GM08714 (cell line): ENCODE data around the gene TUBB1.
"Not testable (repeated sequence)": the region's sequence is repeated elsewhere in the genome, so short reads cannot be mapped to it uniquely, and the experiment has no call there.

Experiments
- H3K4me3 ChIP-seq: fragments of 200-500 bp; sonication (Bioruptor generic); 2 replicates; pipeline ENCODE4 v1.5.1; 2014; ENCODE audit warnings: mild to moderate bottlenecking, low read length, inconsistent platforms
- ZNF274 ChIP-seq: IDR thresholded peaks from 2 replicates; pipeline ENCODE4 v1.6.1; 2012; ENCODE audit warnings: mild to moderate bottlenecking, low read depth, low read length

TUBB1 gene

DNA sequence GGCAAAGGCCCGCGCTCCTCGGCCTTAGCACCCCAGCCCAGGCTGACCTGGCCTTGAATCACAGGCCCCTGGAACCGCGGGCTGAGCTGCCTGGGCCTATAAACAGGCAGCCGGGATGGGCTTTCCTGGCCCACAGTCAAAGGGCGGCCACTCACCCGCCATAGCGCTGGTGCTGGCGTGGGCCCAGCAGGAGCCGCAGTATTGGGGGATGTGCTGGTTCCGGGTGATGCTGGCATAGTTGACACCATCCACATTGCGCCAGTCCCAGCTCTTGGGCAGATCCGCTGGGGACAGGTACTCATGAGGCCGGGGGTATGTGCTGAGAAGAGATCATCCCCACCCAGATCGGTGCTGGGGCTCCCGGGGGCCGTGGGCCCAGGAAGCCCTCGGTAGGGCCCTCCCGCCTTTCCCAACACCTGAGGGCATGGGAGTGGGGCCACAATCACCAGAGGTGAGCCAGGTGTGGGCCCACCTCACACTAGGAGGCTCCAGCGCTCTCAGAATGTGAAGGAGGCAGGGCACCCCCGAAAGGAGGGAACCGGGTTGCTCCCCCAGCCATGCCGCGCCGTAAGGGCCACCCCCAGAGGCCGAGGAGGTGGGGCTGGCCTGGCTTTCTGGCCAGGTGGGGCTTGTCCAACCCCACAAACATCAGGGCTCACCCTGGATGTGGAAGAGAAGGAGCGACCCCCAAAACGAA is 12.9 kb upstream of the TUBB1 start:
- H3K4me3 ChIP-seq: peak overlapping the region; percentile 70; the same call in 1 of the 2 replicates
- no peak for TF ChIP-seq ZNF274

DNA sequence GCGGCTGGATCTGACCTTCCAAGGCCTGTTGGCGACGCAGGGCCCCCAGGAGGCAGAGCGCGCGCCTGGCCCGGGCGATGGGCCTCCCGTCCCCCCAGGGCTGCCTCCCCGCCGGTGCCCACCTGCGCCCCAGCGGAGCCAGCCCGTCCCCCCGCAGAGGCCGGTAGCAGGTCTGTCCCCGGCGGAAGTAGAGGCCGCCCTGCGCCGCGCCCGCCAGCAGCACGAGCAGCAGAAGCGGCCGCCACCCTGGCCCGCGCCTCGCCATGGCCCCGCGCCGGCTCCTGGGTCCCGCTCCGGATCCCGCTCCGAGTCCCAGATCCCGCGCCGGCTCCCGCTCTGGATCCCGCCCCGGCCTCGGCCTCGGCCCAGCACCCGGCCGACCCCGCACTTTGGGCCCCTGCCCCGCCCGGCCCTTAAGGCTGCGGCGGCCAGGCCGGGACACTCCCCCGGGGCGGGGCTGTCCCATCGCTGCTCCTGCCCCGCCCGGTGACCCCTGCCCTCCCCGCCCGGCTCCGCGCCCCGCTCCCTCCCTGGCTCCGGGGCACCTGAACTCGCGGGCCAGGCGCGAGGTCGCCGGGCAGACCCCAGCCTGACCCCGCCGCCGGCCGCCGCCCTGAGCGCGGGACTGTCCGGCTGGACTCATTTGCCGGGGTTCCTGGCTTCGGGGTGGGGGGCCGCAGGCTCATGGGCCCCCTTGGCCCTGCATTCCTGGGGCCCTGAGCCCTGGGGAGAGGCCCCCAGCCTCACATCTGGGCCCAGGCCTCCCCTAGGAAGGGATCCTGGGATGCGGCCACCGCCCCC is 12.2 kb upstream of the TUBB1 start, which contains the start of gene CTSZ:
CTSZ (minus strand) TSS at position 391 of the 801 bp plus-strand sequence; CDS start at position 265, 126 bp downstream.
- no peak for TF ChIP-seq ZNF274
- H3K4me3 ChIP-seq: peak within 1 kb of the TSS; percentile 70; the same call in 1 of the 2 replicates

DNA sequence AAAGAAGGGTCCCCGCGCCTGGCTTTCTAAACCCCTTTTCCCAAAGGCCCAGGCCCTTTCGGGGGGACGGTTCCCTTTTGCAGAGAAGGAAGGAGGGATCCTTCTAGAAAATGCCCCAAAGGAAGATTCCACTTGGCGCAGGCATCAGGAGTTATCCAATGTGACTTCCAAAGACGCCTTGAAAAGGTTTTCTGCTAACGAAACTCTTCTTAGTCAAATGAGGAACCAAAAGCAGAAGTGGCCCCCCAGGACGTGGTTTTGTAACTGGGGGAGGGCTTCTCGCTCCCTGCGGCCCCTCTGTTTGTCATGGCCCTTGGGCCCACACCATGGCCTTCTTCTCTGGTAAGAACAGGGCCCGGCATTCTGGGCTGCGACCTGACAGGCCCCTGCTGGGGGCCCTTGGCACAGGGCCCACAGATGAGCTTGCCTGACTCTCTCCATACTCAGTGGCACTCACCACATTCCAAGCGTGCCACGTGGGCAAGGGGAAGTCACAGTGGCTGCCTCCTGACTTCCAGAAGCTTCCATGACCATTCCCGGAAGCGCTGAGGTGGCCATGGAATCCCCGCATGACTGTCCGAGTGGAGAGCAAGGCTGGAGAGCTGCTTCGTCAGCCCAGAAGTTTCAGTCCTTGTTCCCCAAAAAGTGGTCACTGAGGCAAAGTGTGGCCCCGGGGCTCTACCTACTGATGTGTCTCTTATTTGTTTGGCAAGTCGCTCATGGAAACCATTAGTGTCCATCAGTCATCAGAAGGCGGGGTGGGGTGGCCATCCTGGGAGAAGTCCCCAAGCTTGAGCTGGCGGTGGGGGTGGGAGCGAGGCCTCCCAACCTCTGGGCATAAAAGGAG is 11.3 kb upstream of the TUBB1 start:
- no peak for TF ChIP-seq ZNF274

DNA sequence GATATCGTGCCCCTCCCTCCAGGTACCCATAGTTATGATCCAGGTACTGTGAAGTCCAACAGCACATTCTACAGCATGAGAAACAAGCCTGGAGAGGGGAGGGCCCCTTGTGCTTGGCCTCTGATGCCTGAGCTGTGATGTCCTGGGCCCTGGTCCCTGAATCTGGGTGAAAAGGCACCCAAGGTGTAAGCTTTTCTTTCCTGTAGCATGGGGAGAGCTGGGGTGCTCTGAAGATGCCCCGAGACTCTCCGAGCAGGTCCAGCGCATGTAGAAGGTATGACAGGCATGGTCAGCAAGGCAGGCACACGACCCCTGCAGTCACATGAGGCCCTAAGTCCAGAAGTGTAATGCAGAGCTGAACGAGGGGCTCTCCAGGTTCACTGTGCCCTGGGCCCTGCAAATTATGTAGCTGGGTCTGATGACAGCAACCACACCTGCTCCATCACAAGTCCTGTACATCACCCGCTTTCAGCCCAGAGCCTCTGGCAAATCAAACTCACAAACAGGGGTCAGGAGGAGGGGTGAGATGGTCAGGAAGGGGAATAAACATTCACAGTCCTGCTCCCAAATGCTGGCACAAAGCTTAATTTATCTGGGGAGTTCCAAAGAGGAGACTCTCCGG is 10.4 kb upstream of the TUBB1 start:
- H3K4me3 ChIP-seq: no peak overlapping the region
- no peak for TF ChIP-seq ZNF274

More for the DNA sequence above, 11.3 kb upstream of the TUBB1 start:
- peak overlapping the region; percentile 70; the same call in 1 of the 2 replicates for H3K4me3 ChIP-seq

DNA sequence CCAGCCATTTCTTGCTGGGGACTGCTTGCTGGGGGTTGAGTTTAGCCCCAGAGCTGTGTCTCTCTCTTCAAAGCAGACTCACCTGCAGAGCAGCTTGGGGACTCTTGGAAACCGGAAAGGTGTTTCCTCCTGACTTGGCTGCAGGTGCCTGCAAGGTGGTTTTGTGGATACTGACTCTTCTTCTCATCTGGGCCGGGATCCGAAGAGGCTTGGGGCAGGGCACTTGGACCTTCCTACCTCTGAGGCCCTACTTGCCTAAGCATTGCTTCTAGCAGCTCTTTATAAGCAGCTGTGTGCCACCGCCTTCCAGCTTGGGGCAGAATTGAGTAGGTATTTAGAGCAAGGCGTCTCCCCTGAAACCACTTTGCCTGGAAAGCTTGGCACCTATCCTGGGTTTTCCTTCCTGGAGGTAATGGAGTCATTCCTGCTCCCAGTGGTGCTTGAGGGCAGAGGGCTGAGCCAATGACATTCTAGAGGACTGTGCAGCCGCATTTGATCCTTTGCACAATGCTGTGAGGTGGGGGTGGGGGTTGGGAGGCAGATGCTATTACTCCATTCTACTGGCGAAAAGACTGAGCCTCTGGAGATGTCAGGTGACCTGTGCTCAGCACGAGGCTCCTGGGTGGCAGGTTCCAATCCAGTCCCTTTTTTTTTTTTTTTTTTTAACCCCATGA is 8.8 kb upstream of the TUBB1 start:
- no peak overlapping the region for H3K4me3 ChIP-seq
- no peak for TF ChIP-seq ZNF274

DNA sequence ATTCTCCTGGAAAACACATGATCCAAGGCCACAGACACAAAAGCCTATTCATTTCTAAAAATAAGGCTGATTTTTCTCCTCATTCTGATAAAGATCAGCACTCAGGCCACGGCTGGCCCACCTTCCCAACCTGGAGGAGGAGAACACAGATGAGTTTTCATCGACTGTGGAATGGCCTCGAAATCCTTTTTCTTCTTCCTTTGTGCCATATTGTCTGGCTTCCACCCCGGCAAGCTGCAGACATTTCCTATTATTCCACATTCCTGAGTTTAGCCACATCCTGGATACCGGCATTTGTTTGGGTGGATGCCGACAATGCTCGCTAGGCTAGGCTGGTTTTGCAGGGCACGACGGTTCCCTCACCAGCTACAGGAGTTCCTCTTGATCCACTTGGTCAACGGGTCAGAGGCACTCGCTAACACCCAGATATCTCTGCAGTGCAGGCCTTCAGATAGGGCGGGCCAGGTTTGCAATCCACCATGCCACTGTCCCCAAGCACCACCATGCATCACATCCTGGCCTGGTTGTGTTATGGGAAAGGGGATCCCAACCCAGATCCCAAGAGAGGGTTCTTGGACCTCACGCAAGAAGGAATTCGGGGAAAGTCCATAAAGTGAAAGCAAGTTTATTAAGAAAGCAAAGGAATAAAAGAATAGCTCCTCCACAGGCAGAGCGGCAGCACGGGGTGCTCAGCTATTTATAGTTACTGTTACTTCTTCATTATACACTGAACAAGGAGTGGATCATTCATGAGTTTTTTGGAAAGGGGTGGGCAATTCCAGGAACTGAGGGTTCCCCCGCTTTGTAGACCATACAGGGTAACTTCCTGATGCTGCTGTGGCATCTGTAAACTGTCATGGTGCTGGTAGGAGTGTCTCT is 8.0 kb upstream of the TUBB1 start:
- TF ChIP-seq ZNF274: no peak
- H3K4me3 ChIP-seq: no peak overlapping the region

DNA sequence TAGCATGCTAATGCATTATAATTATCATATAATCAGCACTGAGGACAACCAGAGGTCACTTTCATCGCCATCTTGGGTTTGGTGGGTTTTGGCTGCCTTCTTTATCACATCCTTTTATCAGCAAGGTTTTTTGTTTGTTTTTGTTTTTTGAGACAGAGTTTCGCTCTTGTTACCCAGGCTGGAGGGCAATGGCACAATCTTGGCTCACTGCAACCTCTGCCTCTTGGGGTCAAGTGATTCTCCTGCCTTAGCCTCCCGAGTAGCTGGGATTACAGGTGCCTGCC is 7.4 kb upstream of the TUBB1 start:
- not testable (repeated sequence) for H3K4me3 ChIP-seq

DNA sequence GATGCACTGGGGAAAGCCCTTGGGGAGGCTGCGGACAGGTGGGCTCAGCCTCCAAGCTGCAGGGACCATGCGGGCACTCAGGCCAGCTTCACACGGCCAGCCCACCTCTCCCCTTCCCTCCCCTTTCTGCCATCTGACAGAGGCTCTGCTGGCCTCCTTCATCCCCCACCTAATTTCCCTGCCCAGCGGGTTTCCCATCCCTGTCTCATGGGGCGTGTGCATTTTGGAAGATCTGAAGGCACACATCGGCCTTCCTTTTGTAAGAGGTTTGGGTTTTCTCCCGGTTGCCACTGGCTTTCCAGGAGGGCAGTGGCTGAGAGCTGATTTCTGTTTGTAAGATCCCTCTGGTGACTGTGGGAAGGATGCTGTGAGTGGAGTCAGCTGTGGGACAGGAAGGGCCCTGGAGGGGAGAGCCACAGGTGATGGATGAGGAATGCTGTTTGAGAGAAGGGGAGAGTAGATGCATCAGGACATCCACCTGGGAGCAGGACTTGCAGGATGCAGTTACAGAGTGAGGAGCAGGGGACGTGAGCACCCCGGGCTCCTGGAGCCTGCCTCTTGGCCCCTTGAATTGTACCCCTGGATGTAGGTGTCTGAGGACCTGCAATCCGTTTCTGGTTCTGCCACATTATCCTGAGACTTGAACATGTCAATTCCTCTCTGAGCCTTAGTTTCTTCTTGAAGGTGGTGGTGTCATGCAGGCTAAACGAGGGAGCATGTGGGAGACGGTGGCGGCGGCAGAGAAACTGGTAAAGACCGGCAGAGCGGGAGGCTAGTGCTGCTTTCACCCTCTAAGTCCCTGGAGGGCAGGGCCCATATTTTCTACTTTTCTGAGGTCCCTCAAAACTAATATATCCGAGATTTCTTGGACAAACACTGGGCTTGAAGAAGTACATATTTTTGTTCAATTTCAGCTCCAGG is 5.9 kb upstream of the TUBB1 start:
- no peak overlapping the region for H3K4me3 ChIP-seq
- no peak for TF ChIP-seq ZNF274

DNA sequence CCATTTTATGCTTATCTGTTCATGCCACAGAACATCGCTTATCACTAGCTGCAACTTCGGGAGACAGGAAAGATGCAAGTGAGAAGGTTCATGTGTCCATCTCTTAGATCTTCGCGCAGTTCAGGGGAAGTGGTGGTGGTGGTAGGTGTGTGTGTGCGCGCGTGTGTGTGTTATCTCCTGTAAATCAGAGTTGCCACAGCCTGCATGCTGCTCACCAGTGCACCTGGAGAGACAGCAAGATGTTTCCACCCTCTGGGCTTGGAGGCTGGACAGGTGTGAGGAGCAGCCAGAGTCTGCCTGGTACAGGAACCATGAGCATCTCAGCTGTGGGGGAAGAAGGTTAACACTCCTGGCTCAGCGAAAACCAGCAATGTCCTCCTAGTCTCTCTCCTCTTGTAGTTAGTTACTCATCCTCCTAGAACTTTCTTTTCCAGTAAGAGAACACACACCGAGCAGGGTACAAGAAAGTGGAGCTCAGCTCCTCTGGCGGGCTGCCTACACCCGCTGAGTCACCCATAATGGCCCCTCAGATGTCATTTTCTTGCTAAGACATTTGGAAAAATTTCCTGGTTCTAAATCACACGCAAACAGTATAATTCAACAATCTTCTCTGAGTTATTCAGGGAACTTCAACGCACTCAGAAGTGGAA is 5.1 kb upstream of the TUBB1 start:
- no peak overlapping the region for H3K4me3 ChIP-seq
- TF ChIP-seq ZNF274: no peak

DNA sequence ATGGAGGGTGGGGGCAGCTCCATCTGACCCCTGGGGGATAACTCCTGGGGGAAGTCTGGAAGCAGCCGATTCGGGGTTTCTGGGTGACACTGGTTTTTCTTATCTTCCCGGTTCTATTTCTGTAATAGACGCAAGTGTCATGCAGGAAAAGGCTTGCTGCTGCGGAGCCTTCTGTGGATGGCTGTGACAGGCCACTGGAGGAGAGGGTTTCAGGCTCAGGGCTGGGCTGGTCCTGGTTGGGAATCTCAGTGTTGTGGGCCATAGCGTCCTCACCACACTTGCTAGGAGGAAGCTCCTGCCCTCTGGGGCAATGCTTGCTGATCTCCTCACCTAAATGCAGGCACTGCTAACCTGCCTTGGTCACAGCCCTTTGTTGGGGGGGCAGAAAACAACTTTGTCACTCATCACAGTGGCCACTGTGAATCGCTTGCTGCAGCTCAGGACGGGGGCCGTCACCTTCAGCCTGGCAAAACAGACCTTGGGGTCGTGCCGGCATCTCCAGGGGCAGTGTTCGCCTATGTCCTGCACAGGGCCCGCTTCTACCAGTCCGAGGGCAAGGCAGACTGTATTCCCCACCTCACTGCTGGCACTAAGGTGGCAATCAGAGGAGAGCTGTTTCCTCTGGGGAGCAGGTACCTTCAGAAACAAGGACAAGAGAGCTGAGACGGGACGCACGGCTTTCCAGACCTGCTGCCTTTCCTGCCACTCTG is 4.4 kb upstream of the TUBB1 start:
- H3K4me3 ChIP-seq: no peak overlapping the region
- no peak for TF ChIP-seq ZNF274

DNA sequence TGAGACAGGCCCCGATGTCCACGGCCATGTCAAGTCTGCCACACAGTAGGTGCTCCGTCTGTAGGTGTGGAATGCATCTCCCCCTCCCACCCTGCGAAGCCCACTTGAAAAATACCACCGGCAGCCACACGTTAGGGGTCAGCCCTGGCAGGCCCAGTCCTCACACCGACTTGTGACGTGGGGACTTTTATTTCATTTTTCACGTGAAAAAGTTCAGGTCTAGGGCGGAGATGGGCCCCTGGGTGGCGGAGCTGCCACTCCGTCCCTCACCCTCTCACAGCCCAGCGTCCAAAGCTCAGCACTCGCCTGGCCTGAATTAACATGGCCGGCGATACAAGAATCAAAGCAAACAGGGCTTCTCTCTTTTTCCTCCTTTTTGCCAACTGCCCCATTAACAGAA is 3.8 kb upstream of the TUBB1 start:
- no peak for TF ChIP-seq ZNF274
- no peak overlapping the region for H3K4me3 ChIP-seq
